ENCODE results near the gene CTSF. TPM values are rescaled to one million over a fixed set of nuclear protein-coding genes. Genes with fewer than 3 reads are reported as not detected.

CTSF gene
- total and polyA plus RNA-seq, 2 of the 13 experiments (the other 11 are each of a cell fraction or from before 2014, with no cell fraction given), result not detected

- TF ChIP-seq FOSL2 (CRISPR knock-in tag; IDR thresholded peaks at IDR 0.05), result peak; percentile 86
- peak; percentile 55 for TF ChIP-seq CEBPB (IDR thresholded peaks at IDR 0.05; ENCODE audit: borderline replicate concordance, low read depth, low read length)
- TF ChIP-seq, protein P1, sequence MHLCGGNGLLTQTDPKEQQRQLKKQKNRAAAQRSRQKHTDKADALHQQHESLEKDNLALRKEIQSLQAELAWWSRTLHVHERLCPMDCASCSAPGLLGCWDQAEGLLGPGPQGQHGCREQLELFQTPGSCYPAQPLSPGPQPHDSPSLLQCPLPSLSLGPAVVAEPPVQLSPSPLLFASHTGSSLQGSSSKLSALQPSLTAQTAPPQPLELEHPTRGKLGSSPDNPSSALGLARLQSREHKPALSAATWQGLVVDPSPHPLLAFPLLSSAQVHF (CRISPR knock-in tag; IDR thresholded peaks at IDR 0.05), result no peak
- TF ChIP-seq SOX5 (CRISPR knock-in tag; IDR thresholded peaks at IDR 0.05; ENCODE audit: borderline replicate concordance), result 0 out of 2 replicates have a peak, but pooled peaks have one; percentile 30
- TF ChIP-seq CAMTA2 (CRISPR knock-in tag; IDR thresholded peaks at IDR 0.05; ENCODE audit: borderline replicate concordance), result no peak
- TF ChIP-seq ZNF264 (CRISPR knock-in tag; IDR thresholded peaks at IDR 0.05), result peak; percentile 43; the same call in 1 of the 2 replicates
- TF ChIP-seq THAP11 (CRISPR knock-in tag; IDR thresholded peaks at IDR 0.05), result peak; percentile 38; the same call in 1 of the 2 replicates
- peak; percentile 58; the same call in 1 of the 2 replicates for TF ChIP-seq ZNF362 (CRISPR knock-in tag; IDR thresholded peaks at IDR 0.05; ENCODE audit: borderline replicate concordance)
- TF ChIP-seq SOX13 (IDR thresholded peaks at IDR 0.05), result no peak
- peak in 1 of 2 experiments; percentile 40; a peak in 2 of 4 replicates for TF ChIP-seq SOX13 (CRISPR knock-in tag; conservative IDR thresholded peaks at IDR 0.05 in 1 of 2, IDR thresholded peaks at IDR 0.05 in 1 of 2)
- TF ChIP-seq NFIB (CRISPR knock-in tag; IDR thresholded peaks at IDR 0.05; ENCODE audit: borderline replicate concordance), result no peak
- 0 out of 2 replicates have a peak, but pooled peaks have one; percentile 26 for TF ChIP-seq POGZ (CRISPR knock-in tag; IDR thresholded peaks at IDR 0.05)
- TF ChIP-seq ZNF616 (CRISPR knock-in tag; IDR thresholded peaks at IDR 0.05; ENCODE audit: low read depth), result no peak
- TF ChIP-seq CEBPG (CRISPR knock-in tag; IDR thresholded peaks at IDR 0.05), result peak; percentile 4
- no peak for TF ChIP-seq TCF7L2 (IDR thresholded peaks at IDR 0.05; ENCODE audit: low read depth, low read length)
- 0 out of 2 replicates have a peak, but pooled peaks have one; percentile 22 for TF ChIP-seq CREM (IDR thresholded peaks at IDR 0.05)
- TF ChIP-seq CREM (CRISPR knock-in tag; IDR thresholded peaks at IDR 0.05), result no peak
- TF ChIP-seq ZNF121 (CRISPR knock-in tag; IDR thresholded peaks at IDR 0.05), result peak; percentile 73; the same call in 1 of the 2 replicates
- 0 out of 2 replicates have a peak, but pooled peaks have one; percentile 41 for TF ChIP-seq ZNF558 (CRISPR knock-in tag; IDR thresholded peaks at IDR 0.05; ENCODE audit: borderline replicate concordance)
- no peak for TF ChIP-seq RELA (CRISPR knock-in tag; IDR thresholded peaks at IDR 0.05)
- no peak for TF ChIP-seq ZNF790 (CRISPR knock-in tag; IDR thresholded peaks at IDR 0.05; ENCODE audit: borderline replicate concordance)
- peak; percentile 34; the same call in 1 of the 2 replicates for TF ChIP-seq HDAC2 (CRISPR knock-in tag; IDR thresholded peaks at IDR 0.05)
- TF ChIP-seq ZMYM4 (CRISPR knock-in tag; IDR thresholded peaks at IDR 0.05), result peak; percentile 52
- 0 out of 2 replicates have a peak, but pooled peaks have one; percentile 12 for TF ChIP-seq ZNF331 (CRISPR knock-in tag; IDR thresholded peaks at IDR 0.05)
- TF ChIP-seq REXO4 (CRISPR knock-in tag; IDR thresholded peaks at IDR 0.05; ENCODE audit: borderline replicate concordance), result no peak
- TF ChIP-seq, protein P2, sequence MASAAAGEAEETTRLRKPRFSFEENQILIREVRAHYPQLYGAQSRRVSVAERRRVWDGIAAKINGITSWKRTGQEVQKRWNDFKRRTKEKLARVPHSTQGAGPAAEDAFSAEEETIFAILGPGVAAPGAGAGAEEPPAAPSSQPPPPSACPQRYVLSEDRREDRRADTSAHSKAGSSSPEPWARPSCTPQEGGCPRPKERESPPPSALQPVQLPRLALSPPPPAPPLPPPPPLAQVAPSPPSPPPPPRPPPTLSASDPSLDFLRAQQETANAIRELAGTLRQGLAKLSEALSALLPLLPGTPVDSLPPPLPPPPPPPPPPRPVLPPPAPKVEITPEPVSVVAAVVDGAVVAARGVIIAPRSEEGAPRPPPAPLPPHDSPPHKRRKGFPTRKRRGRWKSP (CRISPR knock-in tag; IDR thresholded peaks at IDR 0.05), result peak; percentile 46; the same call in 1 of the 2 replicates
- peak; percentile 64; the same call in 1 of the 2 replicates for TF ChIP-seq NCOR1 (IDR thresholded peaks at IDR 0.05; ENCODE audit: borderline replicate concordance, low read length)
- peak; percentile 59; the same call in 1 of the 2 replicates for TF ChIP-seq ZNF605 (CRISPR knock-in tag; IDR thresholded peaks at IDR 0.05)
Measured at GRCh38 chr11:66607126-66607834, 38.9 kb upstream of the CTSF start (continued).
